Effector CD8-positive, alpha-beta T cell (primary cell): ENCODE results near the gene NPRL2.
A peak's percentile ranks its signal among the peaks of the same experiment; 100 is the strongest.

Source experiments
- DNase-seq: peaks from one replicate; lab custom pipeline; 2025; lab: John Stamatoyannopoulos, UW

The NPRL2 gene

GRCh38 chr3:50373146-50374051 is 22.8 kb upstream of the NPRL2 start:
- DNase-seq: no peak

- DNase-seq: peak; percentile 14
Measured at GRCh38 chr3:50372349-50372748, 21.8 kb upstream of the NPRL2 start.

- DNase-seq: no peak
Measured at GRCh38 chr3:50371133-50371685, 20.6 kb upstream of the NPRL2 start.

DNA sequence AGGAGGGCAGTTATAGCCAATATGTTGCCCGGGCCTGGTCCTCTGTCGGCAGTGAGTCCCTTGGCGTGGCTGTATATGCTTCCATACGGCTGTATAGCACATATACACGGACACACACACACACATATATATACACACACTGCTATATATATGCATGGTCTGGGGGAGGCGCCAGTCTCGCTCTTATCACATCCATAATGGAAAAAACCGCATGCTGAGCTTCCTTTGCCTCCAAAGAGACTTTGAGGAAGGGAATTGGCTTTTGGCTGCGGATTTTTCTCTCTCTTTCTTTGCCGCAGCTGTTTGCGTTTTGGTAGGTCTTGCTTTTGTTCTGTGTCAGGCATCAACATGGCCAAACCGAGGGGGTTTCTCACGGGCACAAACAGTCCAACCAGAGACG is 20.0 kb upstream of the NPRL2 start:
- no peak for DNase-seq

GRCh38 chr3:50369012-50369670 is 18.6 kb upstream of the NPRL2 start:
- no peak for DNase-seq

GRCh38 chr3:50365842-50366220 is 15.3 kb upstream of the NPRL2 start:
- DNase-seq: no peak

GRCh38 chr3:50365080-50365841 is 14.7 kb upstream of the NPRL2 start:
- DNase-seq: peak; percentile 92

GRCh38 chr3:50364573-50365079 is 14.1 kb upstream of the NPRL2 start:
- no peak for DNase-seq

GRCh38 chr3:50359760-50360110 is 9.2 kb upstream of the NPRL2 start:
- no peak for DNase-seq

DNA sequence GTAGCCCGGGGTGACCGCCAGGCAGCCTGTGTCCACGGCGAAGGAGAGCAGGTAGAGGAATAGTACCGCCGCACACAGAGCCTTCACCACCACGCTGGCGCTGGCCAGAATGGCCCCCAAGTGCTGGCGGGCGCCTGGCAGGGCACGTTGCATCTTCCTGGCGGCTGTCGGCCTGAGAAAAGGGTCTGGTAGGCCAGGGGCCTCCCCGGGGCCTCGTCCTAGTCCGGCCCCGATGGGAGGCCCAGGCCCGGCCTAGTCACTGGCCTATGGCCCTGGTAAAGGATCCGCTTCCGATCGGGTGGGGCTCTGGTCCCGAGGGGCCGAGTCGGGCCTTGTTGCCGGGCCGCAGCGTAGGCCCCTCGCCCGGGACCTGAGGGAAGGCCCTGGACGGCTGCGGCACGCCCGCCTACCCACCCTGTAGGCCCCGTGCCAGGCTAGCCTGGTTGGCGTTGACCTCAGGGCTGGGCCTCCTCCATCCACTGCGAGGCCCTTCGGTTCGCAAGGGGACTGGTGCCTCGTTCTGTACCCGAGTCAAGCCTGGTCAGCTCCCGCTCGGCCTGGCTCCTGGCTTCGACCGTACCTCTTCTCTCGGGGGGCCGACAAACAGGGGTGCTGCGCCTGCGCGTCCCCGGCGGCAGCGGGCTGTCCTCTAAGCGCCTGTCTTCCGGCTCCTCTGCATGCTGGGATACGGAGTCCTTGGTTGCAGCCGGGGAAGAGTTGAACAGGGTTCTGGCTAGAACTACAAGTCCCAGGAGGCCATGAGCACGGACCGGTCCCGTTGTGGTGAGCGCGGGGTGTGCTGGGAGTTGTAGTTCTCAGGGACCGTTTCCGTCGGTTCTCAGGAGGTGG is 8.6 kb upstream of the NPRL2 start, which contains the start of gene TMEM115:
Gene TMEM115, minus strand, starts transcription at position 611 of the 849 bp plus-strand sequence. Its CDS starts 458 bp downstream, at position 153.
- DNase-seq: peak; percentile 92

- DNase-seq: no peak
Measured at GRCh38 chr3:50358355-50358910, 7.9 kb upstream of the NPRL2 start.

GRCh38 chr3:50357481-50357880 is 6.9 kb upstream of the NPRL2 start:
- no peak for DNase-seq

- DNase-seq: no peak
Measured at GRCh38 chr3:50356553-50356952, 6.0 kb upstream of the NPRL2 start.

GRCh38 chr3:50355829-50356552 is 5.4 kb upstream of the NPRL2 start:
- no peak for DNase-seq

GRCh38 chr3:50354850-50355249 is 4.3 kb upstream of the NPRL2 start:
- no peak for DNase-seq

GRCh38 chr3:50354186-50354764 is 3.7 kb upstream of the NPRL2 start:
- no peak for DNase-seq

- no peak for DNase-seq
Measured at GRCh38 chr3:50353245-50354004, 2.9 kb upstream of the NPRL2 start.

GRCh38 chr3:50352781-50353180 is 2.2 kb upstream of the NPRL2 start:
- DNase-seq: no peak

- no peak for DNase-seq
Measured at GRCh38 chr3:50351323-50351697, 735 bp upstream of the NPRL2 start.
